Stimulated activated CD4-positive, alpha-beta T cell treated with anti-CD3 and anti-CD28 coated beads, Interleukin-4, amount 100 ng/mL, for 4 hours (primary cell): ENCODE measurements around the gene FNDC3A.

Source experiments
- DNase-seq, 2 experiments: peaks; one replicate each; pipeline ENCODE4 v3.0.0-alpha.2; 2020

The FNDC3A gene

GRCh38 chr13:48975856-48976575, at the start of gene FNDC3A:
Gene FNDC3A, plus strand, starts transcription at chr13:48975912. Its CDS starts 30,279 bp downstream, at chr13:49006191.
- DNase-seq: peak; percentile 87

GRCh38 chr13:48928757-48929430, 46.8 kb upstream of the FNDC3A start:
- DNase-seq: no peak

GRCh38 chr13:48930918-48931317, 44.8 kb upstream of the FNDC3A start:
- no peak for DNase-seq

GRCh38 chr13:48938308-48938943, 37.3 kb upstream of the FNDC3A start:
- no peak for DNase-seq

- DNase-seq: no peak
Measured at GRCh38 chr13:48939728-48940127, 36.0 kb upstream of the FNDC3A start.

- DNase-seq: no peak
Measured at GRCh38 chr13:48942131-48942530, 33.6 kb upstream of the FNDC3A start.

GRCh38 chr13:48944221-48944620, 31.5 kb upstream of the FNDC3A start:
- DNase-seq: no peak

- DNase-seq: no peak
Measured at GRCh38 chr13:48945626-48946025, 30.1 kb upstream of the FNDC3A start.

GRCh38 chr13:48946163-48946562, 29.5 kb upstream of the FNDC3A start:
- DNase-seq: no peak

GRCh38 chr13:48949566-48950500, 25.9 kb upstream of the FNDC3A start:
- no peak for DNase-seq

GRCh38 chr13:48950501-48950875, 25.2 kb upstream of the FNDC3A start:
- DNase-seq: no peak

- DNase-seq: no peak
Measured at GRCh38 chr13:48954081-48954480, 21.6 kb upstream of the FNDC3A start.

- DNase-seq: no peak
Measured at GRCh38 chr13:48955536-48955935, 20.2 kb upstream of the FNDC3A start.

GRCh38 chr13:48961379-48961778, 14.3 kb upstream of the FNDC3A start:
- DNase-seq: no peak

- DNase-seq: no peak
Measured at GRCh38 chr13:48962281-48962680, 13.4 kb upstream of the FNDC3A start.

- DNase-seq: no peak
Measured at GRCh38 chr13:48965736-48966135, 10.0 kb upstream of the FNDC3A start.

GRCh38 chr13:48969685-48970084, 6.0 kb upstream of the FNDC3A start:
- DNase-seq: no peak

- no peak for DNase-seq
Measured at GRCh38 chr13:48973845-48974431, 1.8 kb upstream of the FNDC3A start.

GRCh38 chr13:48975101-48975855, 434 bp upstream of the FNDC3A start:
- peak; percentile 16 to 62 for DNase-seq

- no peak for DNase-seq
Measured at GRCh38 chr13:48976576-48977285, 1.0 kb downstream of the FNDC3A start.

GRCh38 chr13:48977286-48977625, 1.5 kb downstream of the FNDC3A start:
- no peak for DNase-seq
